GM12878 (cell line): ENCODE measurements around the gene B9D2. TPM values are rescaled to one million over a fixed set of nuclear protein-coding genes. Genes with fewer than 3 reads are reported as not detected.
A peak's percentile ranks its signal among the peaks of the same experiment; 100 is the strongest.
"Not testable (repeated sequence)": the region's sequence is repeated elsewhere in the genome, so short reads cannot be mapped to it uniquely, and the experiment has no call there.

Source experiments
- ATAC-seq: fragments of 200-7000 bp; cut with Tn5 transposase; 3 replicates; pipeline ENCODE4 v1.9.1; 2020; ENCODE audit warnings: mild to moderate bottlenecking, moderate library complexity
- BruUV-seq: library from RNA; stranded (reverse); fragments of 400-500 nt; replicated peaks from 2 replicates; lab custom pipeline; 2021; lab: Mats Ljungman, UMichigan
- CTCF ChIA-PET: fragments of 300-600 bp; sonication (Branson Sonifier 250); formaldehyde crosslinking; extraction: SDS; loops from one replicate; lab custom pipeline; 2021; ENCODE audit warnings: inconsistent platforms; lab: Yijun Ruan, JAX
- POLR2A ChIA-PET: fragments of 350-600 bp; formaldehyde crosslinking; extraction: SDS; loops from one replicate; lab custom pipeline; 2021; ENCODE audit warnings: inconsistent platforms; lab: Charles Lee
- RAD21 ChIA-PET: fragments of 300-600 bp; sonication (Branson Sonifier 250); formaldehyde crosslinking; loops from one replicate; lab custom pipeline; 2023; ENCODE audit warnings: antibody characterized with exemption; ENCODE audit not compliant: unreplicated experiment; lab: Charles Lee
- SMC1A ChIA-PET: fragments of 300-600 bp; sonication (Branson Sonifier 250); formaldehyde crosslinking; loops from one replicate; lab custom pipeline; 2023; ENCODE audit not compliant: unreplicated experiment, uncharacterized antibody; lab: Charles Lee
- DNase-seq: peaks from one replicate; pipeline ENCODE4 v3.0.0-alpha.2; 2011; ENCODE audit warnings: low read depth, low spot score
- FAIRE-seq: peaks from 3 replicates; lab custom pipeline; 2011; peaks lifted over from hg19 to GRCh38; lab: Jason Lieb, UNC
- H2AFZ ChIP-seq: 2 replicates; pipeline ENCODE4 v1.6.0; 2011; ENCODE audit warnings: low read depth, low read length, control low read depth; ENCODE audit not compliant: control insufficient read depth
- H3K27ac ChIP-seq: 2 replicates; pipeline ENCODE4 v1.5.1; 2011; ENCODE audit warnings: control low read depth; ENCODE audit not compliant: control insufficient read depth, insufficient read depth
- H3K27me3 ChIP-seq, 2 experiments: replicated peaks in 1 of 2; 2 replicates each; pipeline versions ENCODE4 v1.6.0 to v1.6.1; 2011; ENCODE audit warnings: low read length in 1 of 2; ENCODE audit not compliant: control insufficient read depth in 2 of 2, insufficient read depth in 2 of 2
- H3K36me3 ChIP-seq, 2 experiments: 2 replicates each; pipeline ENCODE4 v1.5.1; 2011; ENCODE audit warnings: low read length in 1 of 2; ENCODE audit not compliant: control insufficient read depth in 2 of 2, insufficient read depth in 2 of 2
- H3K4me1 ChIP-seq: 2 replicates; pipeline ENCODE4 v1.6.1; 2011; ENCODE audit warnings: mild to moderate bottlenecking, low read length, moderate library complexity, mixed read lengths; ENCODE audit not compliant: control insufficient read depth, insufficient read depth
- H3K4me2 ChIP-seq: 2 replicates; pipeline ENCODE4 v1.6.0; 2011; ENCODE audit warnings: control low read depth; ENCODE audit not compliant: control insufficient read depth, insufficient read depth
- H3K4me3 ChIP-seq: fragments of 200-600 bp; sonication (generic); 2 replicates; pipeline ENCODE4 v1.5.1; 2016
- H3K79me2 ChIP-seq: 2 replicates; pipeline ENCODE4 v1.6.0; 2011; ENCODE audit warnings: low read length; ENCODE audit not compliant: control insufficient read depth, insufficient read depth
- H3K9ac ChIP-seq: 2 replicates; pipeline ENCODE4 v1.8.0; 2011; ENCODE audit warnings: low read length, control low read depth, mixed read lengths; ENCODE audit not compliant: control insufficient read depth, insufficient read depth
- H3K9me3 ChIP-seq: replicated peaks from 3 replicates; pipeline ENCODE4 v1.5.1; 2011; ENCODE audit warnings: mild to moderate bottlenecking, low read length; ENCODE audit not compliant: control insufficient read depth, insufficient read depth
- H4K20me1 ChIP-seq: 2 replicates; pipeline ENCODE4 v1.6.0; 2011; ENCODE audit not compliant: control insufficient read depth, insufficient read depth
- ATF2 ChIP-seq: IDR thresholded peaks from 2 replicates; pipeline ENCODE4 v1.6.1; 2012; ENCODE audit warnings: low read length, inconsistent platforms
- ETV6 ChIP-seq, 2 experiments: fragments of 450-650 bp in 1 of 2; IDR thresholded peaks in 1 of 2; conservative IDR thresholded peaks in 1 of 2; 2 replicates each; pipeline ENCODE4 v1.6.1; 2014; ENCODE audit warnings: antibody characterized with exemption in 1 of 2, borderline replicate concordance in 1 of 2, low read depth in 1 of 2, mild to moderate bottlenecking in 1 of 2, moderate library complexity in 1 of 2
- EZH2 ChIP-seq: IDR thresholded peaks from 2 replicates; pipeline ENCODE4 v1.6.1; 2012; ENCODE audit warnings: low read depth, mild to moderate bottlenecking, control low read depth, inconsistent platforms, low read length, borderline replicate concordance; ENCODE audit not compliant: control insufficient read depth
- HDGF ChIP-seq: fragments of 450-650 bp; IDR thresholded peaks from 2 replicates; pipeline ENCODE4 v1.6.1; 2016; ENCODE audit warnings: antibody characterized with exemption
- JUNB ChIP-seq: IDR thresholded peaks from 2 replicates; pipeline ENCODE4 v1.6.1; 2016; ENCODE audit warnings: antibody characterized with exemption, mild to moderate bottlenecking
- MEF2A ChIP-seq: IDR thresholded peaks from 2 replicates; pipeline ENCODE4 v1.6.1; 2011; ENCODE audit warnings: low read depth, mild to moderate bottlenecking, low read length, moderate library complexity; ENCODE audit not compliant: insufficient read depth
- PML ChIP-seq: IDR thresholded peaks from 2 replicates; pipeline ENCODE4 v1.6.1; 2012; ENCODE audit warnings: low read length, inconsistent platforms
- RB1 ChIP-seq: fragments of 450-650 bp; formaldehyde crosslinking; IDR thresholded peaks from 2 replicates; pipeline ENCODE4 v1.6.1; 2017; ENCODE audit warnings: mild to moderate bottlenecking, borderline replicate concordance
- ZNF207 ChIP-seq: fragments of 450-650 bp; IDR thresholded peaks from 2 replicates; pipeline ENCODE4 v1.6.1; 2014; ENCODE audit warnings: antibody characterized with exemption, mild to moderate bottlenecking, borderline replicate concordance
- WGBS: methylation state at CpG from one replicate; pipeline ENCODE4 v1.1.6; 2016; ENCODE audit warnings: low lambda C conversion rate; ENCODE audit not compliant: insufficient replicate concordance, insufficient coverage; ENCODE audit errors: missing lambda C conversion rate; 5-methylcytosine and 5-hydroxymethylcytosine counted together
- in situ Hi-C: fragments of 300-500 bp; cut with MboI; formaldehyde crosslinking; loops from 9 replicates; pipeline ENCODE4 v1.14.3; 2018; ENCODE audit warnings: mixed read lengths
- intact Hi-C: fragments of 100-400 bp; cut with micrococcal nuclease; formaldehyde crosslinking; loops from one replicate; pipeline ENCODE4 v1.14.2; 2022; ENCODE audit not compliant: unreplicated experiment
- polyA plus RNA-seq, 11 experiments: library from polyadenylated mRNA; depleted of rRNA in 4 of 11; unstranded in 6 of 11; stranded (reverse) in 5 of 11; fragments of >200 nt; fragmentation: Nextera tagmentation in 4 of 11; fragmentation: Illumina TruSeq in 1 of 11; extraction: Ambion mirVana in 4 of 11; extraction: Trizol in 1 of 11; gene quantifications; 1 replicate in 1 of 11; 2 replicates in 10 of 11; pipeline versions ENCODE4 v1.2.1 to v1.2.3, GENCODE V29; 2011 to 2016; ENCODE audit warnings: inconsistent platforms in 2 of 11, missing spikeins in 2 of 11, low read depth in 1 of 11
- total RNA-seq, 4 experiments: library from RNA; depleted of rRNA in 3 of 4; stranded (reverse); fragments of >200 nt in 3 of 4; fragmentation: Illumina TruSeq in 1 of 4; extraction: Trizol in 1 of 4; gene quantifications; 2 replicates each; pipeline versions ENCODE4 v1.2.1 to v1.2.3, GENCODE V29; 2013 to 2021

The B9D2 gene
- total and polyA plus RNA-seq, 10 of the 15 experiments (the other 5 are each of a cell fraction or from before 2014, with no cell fraction given): 2.4 to 12.4 (median 5.0) TPM

DNA sequence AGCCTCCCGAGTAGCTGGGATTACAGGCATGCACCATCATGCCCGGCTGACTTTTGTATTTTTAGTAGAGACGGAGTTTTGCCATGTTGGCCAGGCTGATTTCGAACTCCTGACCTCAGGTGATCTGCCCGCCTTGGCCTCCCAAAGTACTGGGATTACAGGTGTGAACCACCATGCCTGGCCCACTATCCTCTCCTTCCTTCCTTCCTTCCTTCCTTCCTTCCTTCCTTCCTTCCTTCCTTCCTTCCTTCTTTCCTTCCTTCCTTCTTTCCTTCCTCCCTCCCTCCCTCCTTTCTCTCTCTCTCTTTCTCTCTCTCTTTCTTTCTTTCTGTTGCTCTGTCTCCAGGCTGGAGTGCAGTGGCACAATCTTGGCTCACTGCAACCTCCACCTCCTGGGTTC is 7.2 kb upstream of the B9D2 start:
- H3K9ac ChIP-seq, DNase-seq, H3K4me2 ChIP-seq, SMC1A ChIA-PET, H3K4me3 ChIP-seq: not testable (repeated sequence)
- 88% methylated on average over 5 of the region's 5 CpGs for WGBS
- TF ChIP-seq ETV6 (conservative IDR thresholded peaks at IDR 0.05 in 1 of 2, IDR thresholded peaks at IDR 0.05 in 1 of 2; ENCODE audit: borderline replicate concordance in 1 of 2, low read depth in 1 of 2): peak in 1 of 2 experiments; percentile 57; a peak in 2 of 4 replicates
- TF ChIP-seq, all 136 proteins: peak for 1; not testable (repeated sequence) for 135
- RAD21 ChIA-PET, BruUV-seq, H3K9me3 ChIP-seq, H3K27ac ChIP-seq, H3K79me2 ChIP-seq, H3K27me3 ChIP-seq, FAIRE-seq, H4K20me1 ChIP-seq, H3K36me3 ChIP-seq, CTCF ChIA-PET, H2AFZ ChIP-seq, ATAC-seq, intact Hi-C loops, POLR2A ChIA-PET, in situ Hi-C loops: not testable (repeated sequence)
- peaks cover 18% of the 10 kb centered on the region for H3K4me1 ChIP-seq

DNA sequence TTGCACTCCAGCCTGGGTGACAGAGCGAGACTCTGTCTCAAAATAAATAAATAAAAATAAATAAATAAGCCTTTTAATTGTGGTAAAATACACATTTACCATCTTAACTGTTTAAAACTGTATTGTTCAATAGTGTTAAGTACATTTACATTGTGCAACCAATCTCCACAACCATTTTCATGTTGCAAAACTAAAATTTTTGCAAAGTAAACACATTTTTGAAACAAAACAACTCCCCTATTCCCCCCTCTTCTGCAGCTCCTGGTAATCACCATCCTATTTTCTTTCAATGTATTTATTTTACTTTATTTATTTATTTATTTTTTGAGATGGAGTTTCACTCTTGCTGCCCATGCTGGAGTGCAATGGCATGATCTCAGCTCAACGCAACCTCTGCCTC is 5.8 kb upstream of the B9D2 start:
- no peaks in the 10 kb centered on the region for H3K9me3 ChIP-seq
- ChIA-PET SMC1A (interaction anchor here (1.6 kb wide), 1 partner anchor 39 kb away, joined by 3 read pairs; no protein-coding TSS in a partner anchor), CTCF (interaction anchor here (0.8 to 1.8 kb wide), 2 partner anchors 26 to 29 kb away, joined by 3 to 7 read pairs; no protein-coding TSS in a partner anchor), RAD21 (no interaction called here), POLR2A (interaction anchor here (1.2 kb wide), 1 partner anchor 10 kb away, joined by 6 read pairs; no protein-coding TSS in a partner anchor)
- intact Hi-C loops (no loop called here), in situ Hi-C loops (no loop called here)
- FAIRE-seq (no peak), ATAC-seq (no peak), DNase-seq (no peak)
- no peak overlapping the region for H3K27ac ChIP-seq
- H3K4me3 ChIP-seq: no peak overlapping the region
- H3K79me2 ChIP-seq: peaks cover 15% of the 10 kb centered on the region
- no peak overlapping the region for H2AFZ ChIP-seq
- WGBS: 95% methylated on average over 2 of the region's 2 CpGs
- no peaks in the 10 kb centered on the region for H3K36me3 ChIP-seq
- no peak overlapping the region for H3K9ac ChIP-seq
- H3K4me2 ChIP-seq: no peak overlapping the region
- no TSS peak for BruUV-seq
- H4K20me1 ChIP-seq: no peaks in the 10 kb centered on the region
- TF ChIP-seq EZH2 (no peak), HDGF (no peak), JUNB (no peak), PML (no peak), ATF2 (no peak), MEF2A (no peak), RB1 (no peak), ZNF207 (no peak)
- no peaks in the 10 kb centered on the region for H3K27me3 ChIP-seq
- peaks cover 18% of the 10 kb centered on the region for H3K4me1 ChIP-seq
